GM10248 (cell line): ENCODE data around the gene SLC34A3.

Experiments used
- CTCF ChIA-PET: fragments of 300-600 bp; sonication (Branson Sonifier 250); formaldehyde crosslinking; extraction: SDS; loops from one replicate; lab custom pipeline; 2021; ENCODE audit warnings: antibody characterized with exemption; lab: Yijun Ruan, JAX
- POLR2A ChIA-PET: fragments of 350-650 bp; sonication (Branson Sonifier 250); formaldehyde crosslinking; extraction: SDS; loops from one replicate; lab custom pipeline; 2020; ENCODE audit warnings: antibody characterized with exemption; lab: Yijun Ruan, JAX
- DNase-seq: peaks from one replicate; pipeline ENCODE4 v3.0.0; 2012; ENCODE audit errors: extremely low spot score
- CTCF ChIP-seq: IDR thresholded peaks from 2 replicates; pipeline ENCODE4 v1.5.1; 2012; ENCODE audit warnings: mild to moderate bottlenecking, low read depth; ENCODE audit errors: extremely low read depth, missing control alignments, control extremely low read depth

Gene SLC34A3

GRCh38 chr9:137222190-137223077, 8.3 kb upstream of the SLC34A3 start, which contains the start of gene RNF208:
RNF208 (minus strand) TSS chr9:137222240; CDS start chr9:137221212, 1,028 bp downstream.
- DNase-seq, result no peak
- CTCF ChIA-PET, result interaction anchor here (0.9 to 6.9 kb wide), 8 partner anchors 12 to 156 kb away, joined by 3 to 92 read pairs (median 6); partner anchors contain the start of genes ANAPC2, MAN1B1, SSNA1 and TUBB4B
- no peak for TF ChIP-seq CTCF
- POLR2A ChIA-PET, result interaction anchor here (0.6 to 2.8 kb wide), 5 partner anchors 14 to 22 kb away, joined by 3 to 24 read pairs (median 4); partner anchors contain the start of genes TPRN and TUBB4B

DNA sequence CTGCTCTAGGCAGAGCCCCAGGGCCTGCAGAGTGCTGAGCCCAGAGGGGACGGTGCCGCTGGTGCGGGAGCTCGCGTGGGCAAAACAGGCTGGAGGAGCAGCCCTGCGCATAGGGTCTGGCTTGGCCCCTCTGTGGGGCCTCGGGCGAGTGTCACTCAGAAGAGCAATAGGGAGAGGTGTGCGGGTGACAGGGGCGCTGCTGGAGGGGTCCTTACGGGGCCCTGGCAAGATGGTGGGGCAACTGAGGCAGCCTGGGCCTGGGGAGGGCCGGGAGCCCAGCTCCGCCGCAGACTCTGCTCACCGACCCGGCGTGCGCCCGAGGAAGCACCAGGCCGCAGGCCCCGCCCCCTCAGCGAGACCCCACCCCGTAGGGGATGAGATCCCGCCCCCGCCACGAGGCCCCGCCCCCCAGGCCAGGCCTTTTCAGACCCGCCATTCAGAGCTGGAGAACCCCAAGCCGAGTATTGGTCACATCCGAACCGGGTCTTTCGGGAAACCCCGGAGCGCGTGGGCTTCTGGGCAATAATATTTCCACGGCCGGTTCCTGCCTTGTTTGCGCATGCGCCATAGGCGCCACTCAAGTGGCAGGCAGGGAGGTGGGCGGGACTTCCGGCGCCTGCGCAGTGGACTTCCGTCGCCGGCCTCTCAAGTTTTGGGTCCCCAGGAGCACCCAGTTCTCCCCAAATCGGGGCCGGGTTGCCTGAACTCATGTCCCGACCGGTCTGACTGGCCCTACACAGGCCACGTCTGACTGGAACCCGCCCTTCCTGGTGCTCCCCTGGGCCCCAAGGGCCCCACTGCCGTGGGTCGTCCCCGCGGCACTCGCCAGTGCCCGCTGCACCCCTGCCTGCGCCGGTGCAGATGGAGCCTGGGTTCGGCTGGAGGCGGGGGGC, 7.4 kb upstream of the SLC34A3 start:
- POLR2A ChIA-PET, result interaction anchor here (0.6 to 2.8 kb wide), 8 partner anchors 13 to 73 kb away, joined by 3 to 24 read pairs (median 4); partner anchors contain the start of genes ANAPC2, SSNA1, TPRN and TUBB4B
- TF ChIP-seq CTCF, result no peak
- DNase-seq, result peak; percentile 98
- CTCF ChIA-PET, result interaction anchor here (0.9 to 6.9 kb wide), 11 partner anchors 13 to 177 kb away, joined by 3 to 92 read pairs (median 6); partner anchors contain the start of genes ANAPC2, MAN1B1, NPDC1 and SSNA1

GRCh38 chr9:137224830-137225694, 5.6 kb upstream of the SLC34A3 start, which contains the start of gene CYSRT1:
CYSRT1 (plus strand) TSS chr9:137225174; CDS start chr9:137225622, 448 bp downstream.
- DNase-seq, result no peak
- ChIA-PET POLR2A (interaction anchor here (0.6 to 2.8 kb wide), 2 partner anchors 16 to 277 kb away, joined by 6 to 24 read pairs; partner anchors contain the start of gene TUBB4B), CTCF (interaction anchor here (0.8 to 6.9 kb wide), 6 partner anchors 12 to 179 kb away, joined by 3 to 92 read pairs (median 5); partner anchors contain the start of genes ANAPC2, NDOR1, NPDC1 and SSNA1)
- TF ChIP-seq CTCF, result no peak

GRCh38 chr9:137225699-137226331, 4.9 kb upstream of the SLC34A3 start:
- no peak for TF ChIP-seq CTCF
- POLR2A ChIA-PET, result no interaction called here
- CTCF ChIA-PET, result interaction anchor here (0.8 to 6.9 kb wide), 15 partner anchors 7 to 179 kb away, joined by 3 to 92 read pairs (median 5); partner anchors contain the start of genes ANAPC2, NDOR1, NPDC1 and SSNA1
- DNase-seq, result no peak

- TF ChIP-seq CTCF, result no peak
- CTCF ChIA-PET, result interaction anchor here (1.0 to 6.9 kb wide), 24 partner anchors 8 to 191 kb away, joined by 3 to 92 read pairs (median 7); partner anchors contain the start of genes ANAPC2, DPP7, SSNA1 and TPRN
- no peak for DNase-seq
- POLR2A ChIA-PET, result interaction anchor here (0.6 kb wide), 1 partner anchor 75 kb away, joined by 3 read pairs; no protein-coding TSS in a partner anchor
Measured at GRCh38 chr9:137226338-137227053, 4.2 kb upstream of the SLC34A3 start.
